Activated CD4-positive, alpha-beta T cell treated with anti-CD3 and anti-CD28 coated beads, Interleukin-2, amount 50 U/mL, for 24 hours (primary cell): ENCODE data around the gene PTPRU.

Experiments used
- DNase-seq, 2 donors: peaks; one replicate each; pipeline ENCODE4 v3.0.0-alpha.2; 2020; ENCODE audit warnings: low read depth in 1 of 2, low spot score in 1 of 2

The PTPRU gene

DNA sequence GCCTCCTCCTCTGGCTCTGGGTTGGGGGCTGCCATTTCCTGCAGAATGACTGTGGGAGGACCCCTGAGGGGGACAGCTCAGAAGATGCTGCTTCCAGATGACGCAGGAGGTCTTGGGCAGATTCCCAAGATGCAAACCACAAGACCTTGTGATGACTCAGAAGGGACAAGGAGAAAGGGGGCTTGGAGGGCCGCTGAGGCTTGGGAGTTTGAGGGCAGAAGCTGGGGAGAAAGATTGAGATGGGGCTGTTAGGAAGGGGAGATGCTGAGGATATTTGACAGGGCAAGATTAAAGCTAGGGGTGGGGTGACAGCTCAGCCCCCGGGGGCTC lies 7.5 kb downstream of the PTPRU start:
- DNase-seq, result no peak

DNA sequence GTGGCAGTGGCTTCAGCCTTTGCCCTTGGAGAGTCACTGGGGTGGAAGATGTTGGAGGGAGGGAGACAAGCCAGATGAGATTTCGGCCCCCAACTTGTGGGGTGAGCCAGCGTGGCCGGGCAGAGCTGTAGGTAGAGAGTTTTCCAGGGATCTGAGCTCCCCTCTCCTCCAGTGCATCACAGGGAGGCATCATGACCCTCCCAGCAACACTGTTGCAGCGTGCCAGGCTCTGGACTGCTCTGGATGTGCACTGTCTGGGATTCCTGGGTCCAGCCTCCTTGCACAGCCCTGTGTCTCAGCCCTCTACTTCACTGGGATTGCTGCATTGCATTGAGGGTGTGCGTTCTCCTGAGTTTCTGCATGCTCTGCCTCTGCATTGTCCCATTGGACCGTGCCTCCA lies 8.9 kb downstream of the PTPRU start:
- no peak for DNase-seq

DNA sequence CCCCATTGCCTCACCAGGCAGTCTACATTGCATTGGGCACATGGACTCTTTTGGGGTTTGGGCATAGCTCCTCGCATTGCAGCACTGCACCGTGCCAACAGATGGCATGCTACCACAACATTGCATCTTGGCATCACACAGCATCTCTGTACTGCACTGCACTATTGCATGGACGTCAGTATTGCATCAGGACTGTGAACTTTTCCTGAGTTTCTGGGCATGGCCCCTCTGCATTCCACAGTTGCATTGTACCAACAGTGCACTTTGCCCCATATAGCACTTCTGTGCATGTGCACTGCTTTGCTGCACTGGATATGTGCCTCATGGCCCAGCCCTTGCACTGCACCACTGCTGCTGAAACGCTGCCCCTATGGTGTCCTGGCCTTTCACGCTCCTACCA lies 9.6 kb downstream of the PTPRU start:
- DNase-seq, result no peak

DNA sequence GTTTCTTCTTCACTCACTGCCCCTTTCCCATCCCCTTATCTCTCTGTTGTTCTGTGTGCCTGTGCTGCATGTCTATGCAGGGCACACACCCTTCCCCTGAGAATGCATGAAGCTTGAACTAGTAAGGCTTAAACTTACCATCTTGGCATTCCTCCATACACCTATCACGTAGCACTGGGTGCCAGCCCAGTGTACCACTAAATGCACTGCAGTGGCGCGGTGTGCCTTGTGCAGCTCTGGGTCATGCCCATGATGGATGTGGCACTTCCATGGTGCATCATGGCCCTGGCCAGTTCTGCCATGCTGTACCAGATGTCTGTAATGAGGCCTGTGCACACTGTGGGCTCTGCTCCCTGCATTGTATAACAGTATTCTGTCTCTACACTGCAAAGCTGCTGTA lies 10.7 kb downstream of the PTPRU start:
- no peak for DNase-seq

DNA sequence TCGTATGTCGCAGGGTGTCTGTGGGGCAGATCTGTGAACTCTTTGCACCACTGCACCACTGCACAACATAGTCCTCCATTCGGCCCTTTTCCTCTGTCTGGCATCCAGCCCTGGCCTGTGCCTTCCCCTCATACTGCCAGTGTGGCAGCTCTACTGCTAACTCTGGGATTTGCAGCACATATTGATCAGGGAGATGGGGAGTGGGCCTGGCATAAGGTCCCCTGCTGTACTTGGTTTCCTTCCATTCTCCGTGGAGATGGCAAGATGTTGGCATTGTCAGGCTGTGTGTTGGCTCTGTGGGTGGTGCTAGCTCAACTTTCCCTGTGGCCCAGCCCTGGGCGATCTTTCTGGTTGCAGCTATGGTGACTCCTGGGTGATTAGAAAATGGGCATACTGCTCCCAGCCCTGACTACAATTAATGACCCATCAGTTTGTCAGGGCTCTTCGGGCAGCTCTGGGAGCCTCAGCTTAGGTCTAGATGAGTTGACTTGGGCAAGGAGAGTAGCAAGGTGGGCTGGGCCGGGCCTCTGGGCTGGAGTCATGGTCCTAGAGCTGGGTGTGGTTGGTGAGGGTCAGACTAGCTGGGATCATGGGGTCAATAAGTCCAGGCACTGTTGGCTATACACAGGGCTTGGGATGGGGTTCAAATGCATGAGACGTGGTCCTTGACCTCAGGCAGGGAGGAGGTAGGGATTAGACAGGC lies 11.4 kb downstream of the PTPRU start:
- DNase-seq, result no peak

DNA sequence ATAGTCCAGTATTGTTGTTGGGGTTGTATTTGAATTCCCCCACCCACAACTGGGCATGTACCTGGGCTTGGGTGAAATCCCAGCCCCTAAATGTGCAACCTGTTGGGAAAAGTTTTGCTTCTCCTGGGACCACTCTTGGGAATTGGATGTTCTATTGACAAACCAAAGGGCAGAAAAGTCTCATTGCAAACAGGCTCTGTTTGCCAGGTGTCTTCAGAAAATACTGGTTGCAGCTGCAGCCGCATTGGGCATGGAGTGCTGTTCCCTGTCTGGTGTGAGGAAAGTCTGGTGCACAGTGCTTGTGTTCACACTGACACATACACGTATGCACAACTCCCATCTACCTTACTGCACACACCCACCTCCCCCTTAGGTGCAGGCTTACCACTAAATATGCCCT lies 12.1 kb downstream of the PTPRU start:
- no peak for DNase-seq

DNA sequence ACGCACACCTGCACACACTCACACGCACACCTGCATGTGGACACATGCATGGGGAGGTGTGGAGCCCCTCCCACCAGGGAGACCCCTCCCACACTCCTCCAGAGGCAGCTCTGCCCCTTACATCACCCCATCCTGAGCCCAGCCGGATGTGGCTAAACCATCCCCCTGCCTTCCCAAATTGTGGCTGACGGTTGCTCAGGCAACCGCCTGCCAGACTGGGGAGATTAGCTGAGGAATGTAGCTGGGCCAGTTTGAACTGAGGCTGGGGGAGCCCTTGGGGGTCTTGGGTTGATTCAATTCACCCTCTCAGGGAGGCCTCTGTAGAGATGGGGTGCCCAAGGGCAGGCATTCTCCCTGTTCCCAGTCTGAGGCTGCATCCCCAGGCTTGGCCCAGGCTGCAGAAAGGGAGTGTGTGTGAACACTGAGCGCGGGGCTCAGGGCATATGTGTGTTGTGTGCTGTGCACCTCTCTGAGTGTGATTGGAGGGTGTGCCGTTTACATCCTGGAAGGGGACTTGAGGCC lies 12.9 kb downstream of the PTPRU start:
- DNase-seq, result no peak

DNA sequence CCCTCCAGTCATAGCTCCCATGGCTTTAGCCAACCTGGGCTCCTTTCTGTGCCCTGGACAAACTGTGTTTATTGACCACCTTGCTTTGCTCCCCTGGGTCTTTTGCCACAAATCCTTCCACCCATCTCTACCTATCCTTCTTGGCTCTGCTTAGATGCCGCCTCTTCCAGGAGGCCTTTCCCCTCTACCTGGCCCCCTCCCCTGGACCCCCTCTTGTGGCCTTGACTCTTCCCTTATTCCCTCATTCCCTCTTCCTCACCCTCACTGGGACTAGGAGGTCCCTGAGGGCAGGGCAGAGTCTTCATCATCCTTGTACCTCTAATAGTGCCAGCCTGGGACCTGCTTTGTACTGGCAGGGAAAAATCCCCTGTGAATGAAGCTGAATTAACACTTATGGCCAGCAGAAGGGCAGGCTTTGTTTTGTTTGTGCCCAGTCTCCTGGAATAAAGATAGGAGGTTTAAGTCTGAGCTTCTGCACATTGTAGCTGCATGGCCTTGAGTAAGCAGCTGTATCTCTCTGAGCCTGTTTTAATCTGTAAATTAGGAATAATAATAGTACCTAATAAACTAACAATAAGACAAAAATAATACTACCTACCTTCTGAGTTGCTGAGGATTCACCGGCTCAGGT lies 13.7 kb downstream of the PTPRU start:
- DNase-seq, result no peak

DNA sequence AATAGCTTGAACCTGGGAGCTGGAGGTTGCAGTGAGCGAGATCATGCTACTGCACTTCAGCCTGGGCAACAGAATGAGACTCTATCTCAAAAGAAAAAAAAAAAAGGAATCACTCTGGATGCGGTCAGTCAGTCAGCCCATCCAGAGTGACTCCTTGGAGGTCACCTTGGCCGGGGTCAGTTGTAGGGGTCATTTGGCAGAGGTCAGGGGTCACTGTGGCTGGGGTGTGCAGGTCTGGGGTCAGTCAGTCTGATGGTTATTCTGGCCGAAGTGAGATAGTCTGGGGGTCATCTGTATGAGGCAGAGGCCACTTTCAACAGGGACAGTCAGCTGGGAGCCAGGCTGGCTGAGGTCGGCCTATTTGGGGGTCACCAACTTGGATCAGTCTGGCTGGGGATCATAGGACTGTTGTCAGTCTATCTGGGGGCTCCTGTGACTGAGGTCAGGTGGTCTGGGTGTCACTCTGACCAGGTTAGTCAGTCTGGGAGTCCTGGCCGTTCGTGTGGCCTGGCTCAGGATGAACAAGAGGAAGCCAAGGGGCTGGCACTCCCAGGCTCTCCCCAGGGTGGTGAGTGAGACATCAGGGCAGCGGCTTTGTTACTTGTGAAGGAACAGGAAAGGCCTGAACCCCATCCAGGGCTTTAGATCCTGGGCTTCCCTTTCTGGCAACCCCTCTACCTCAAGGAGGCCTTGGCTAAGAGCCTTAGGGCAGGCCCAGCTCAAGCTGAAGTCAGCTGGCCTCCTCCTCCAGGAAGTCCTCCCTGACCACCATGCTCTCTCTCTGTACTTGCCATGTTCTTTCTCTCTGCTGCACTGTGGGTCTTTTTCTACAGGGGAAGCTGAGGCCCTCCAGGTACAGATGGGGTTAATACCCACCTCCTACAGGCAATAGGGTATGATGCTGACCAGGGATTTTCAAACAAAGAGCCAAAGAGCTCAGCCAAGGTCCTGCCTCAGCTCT lies 15.1 kb downstream of the PTPRU start:
- DNase-seq, result no peak

DNA sequence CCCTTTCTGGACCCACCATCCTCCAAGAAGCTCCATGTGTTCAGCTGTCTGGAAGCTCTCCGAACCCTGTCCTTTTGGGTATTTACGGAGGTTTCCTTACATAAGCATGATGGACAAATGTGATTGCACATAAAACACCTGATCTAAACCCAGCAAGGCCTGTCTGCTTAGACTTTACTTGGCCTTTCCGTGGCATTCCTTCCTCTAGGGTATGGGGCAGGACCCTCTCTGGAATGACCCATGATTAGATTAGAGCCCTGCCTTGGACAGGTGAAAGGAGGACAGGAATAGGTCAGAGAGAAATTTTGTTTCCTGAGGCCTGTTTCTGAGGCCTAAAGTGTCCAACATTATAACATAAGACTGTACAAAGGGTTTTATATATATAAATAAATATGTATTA lies 16.9 kb downstream of the PTPRU start:
- no peak for DNase-seq

DNA sequence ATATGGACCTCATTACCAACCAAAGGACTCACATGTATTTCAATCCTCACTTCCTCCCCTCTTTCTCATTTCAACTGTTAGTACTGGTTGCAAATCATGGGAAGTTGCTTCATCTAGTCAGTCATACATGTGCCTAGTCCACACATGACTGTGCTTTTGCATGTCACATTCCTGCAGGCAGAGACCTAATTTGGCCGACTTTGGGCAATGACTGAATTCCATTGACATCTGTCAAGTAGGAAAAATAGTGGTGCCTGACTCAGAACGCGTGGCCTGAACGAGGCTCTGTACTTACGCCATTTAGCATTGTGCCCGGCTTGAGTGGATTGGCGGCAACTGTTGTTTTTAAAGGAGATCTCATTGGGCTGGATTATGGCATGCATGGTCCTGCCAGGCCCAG lies 18.0 kb downstream of the PTPRU start:
- no peak for DNase-seq

DNA sequence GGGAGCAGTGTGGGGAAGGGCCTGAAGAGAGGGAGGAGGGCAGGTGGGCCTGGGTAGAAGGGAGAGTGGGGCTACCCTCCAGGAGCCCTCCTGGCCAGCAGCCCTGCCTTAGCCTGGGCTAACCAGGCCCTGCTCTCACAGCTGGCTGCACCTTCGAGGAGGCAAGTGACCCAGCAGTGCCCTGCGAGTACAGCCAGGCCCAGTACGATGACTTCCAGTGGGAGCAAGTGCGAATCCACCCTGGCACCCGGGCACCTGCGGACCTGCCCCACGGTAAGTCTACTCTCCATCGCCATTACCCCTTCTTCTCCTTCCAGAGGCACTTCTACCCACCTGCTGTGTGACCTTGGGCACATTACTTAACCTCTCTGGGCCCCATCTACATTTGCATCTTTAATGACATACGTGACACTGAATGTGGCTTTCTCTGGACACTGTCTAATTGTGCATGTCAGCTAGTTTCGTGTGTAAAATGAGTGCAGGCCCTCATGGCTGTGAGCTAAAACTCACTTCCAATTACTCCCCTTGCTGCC lies 18.9 kb downstream of the PTPRU start:
- DNase-seq, result no peak

DNA sequence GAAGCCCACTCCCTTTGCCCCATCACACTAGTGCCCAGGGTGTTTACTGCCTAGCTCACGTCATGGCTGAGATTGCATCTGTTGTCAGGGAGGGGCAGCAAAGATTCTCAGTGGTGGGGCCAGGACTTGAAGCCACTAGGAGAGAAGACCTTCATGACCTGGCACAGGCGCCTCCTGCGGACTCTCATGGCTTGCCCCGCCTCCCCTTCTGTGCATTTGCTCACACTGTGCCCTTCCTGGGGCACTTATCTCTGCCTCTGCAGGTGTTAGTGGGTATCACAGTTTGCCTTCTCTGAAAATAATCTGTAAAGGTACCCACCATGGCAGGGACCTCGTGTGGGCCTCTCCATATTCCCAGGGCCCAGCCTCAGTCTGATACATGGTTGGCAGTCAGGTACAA lies 20.1 kb downstream of the PTPRU start:
- no peak for DNase-seq

DNA sequence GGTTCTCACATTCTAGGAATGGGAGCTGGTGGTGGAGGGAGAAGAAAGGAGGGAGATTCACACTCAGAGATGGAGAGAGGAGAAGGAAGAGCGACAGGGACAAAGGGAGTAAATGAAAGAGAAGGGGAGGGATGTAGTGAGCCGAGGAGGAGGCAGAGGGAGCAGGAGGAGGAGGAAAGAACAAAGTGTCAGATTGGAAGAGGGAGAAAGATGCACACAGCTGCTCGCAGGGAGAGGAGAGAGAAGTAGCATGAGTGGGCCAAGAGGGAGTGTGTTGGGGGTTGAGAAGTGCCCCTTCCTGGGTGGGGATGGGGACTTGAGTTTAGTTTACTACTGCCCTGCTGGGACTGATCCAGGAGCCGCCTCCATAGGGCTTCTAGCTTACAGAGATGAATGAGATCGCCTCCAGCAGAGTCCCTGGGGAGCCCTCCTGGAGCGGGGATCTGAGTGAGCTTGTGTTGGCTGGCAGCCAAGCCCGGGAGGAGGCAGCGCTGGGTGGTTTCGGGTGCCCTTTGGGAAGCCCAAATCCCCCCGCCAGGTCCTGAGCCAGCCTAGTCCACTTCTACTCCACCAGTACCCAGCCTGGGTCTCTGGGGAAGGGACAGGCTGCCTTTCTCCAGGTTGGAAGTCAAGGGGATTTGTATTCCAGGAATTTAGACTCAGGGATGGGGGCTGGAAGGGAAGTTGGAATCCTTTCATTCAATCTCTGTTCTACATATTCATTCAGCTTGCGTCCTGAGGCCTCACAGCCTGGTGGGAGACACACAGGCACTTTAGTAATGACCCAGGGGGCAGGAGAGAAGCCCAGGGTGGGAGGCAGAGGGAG lies 20.9 kb downstream of the PTPRU start:
- no peak for DNase-seq

DNA sequence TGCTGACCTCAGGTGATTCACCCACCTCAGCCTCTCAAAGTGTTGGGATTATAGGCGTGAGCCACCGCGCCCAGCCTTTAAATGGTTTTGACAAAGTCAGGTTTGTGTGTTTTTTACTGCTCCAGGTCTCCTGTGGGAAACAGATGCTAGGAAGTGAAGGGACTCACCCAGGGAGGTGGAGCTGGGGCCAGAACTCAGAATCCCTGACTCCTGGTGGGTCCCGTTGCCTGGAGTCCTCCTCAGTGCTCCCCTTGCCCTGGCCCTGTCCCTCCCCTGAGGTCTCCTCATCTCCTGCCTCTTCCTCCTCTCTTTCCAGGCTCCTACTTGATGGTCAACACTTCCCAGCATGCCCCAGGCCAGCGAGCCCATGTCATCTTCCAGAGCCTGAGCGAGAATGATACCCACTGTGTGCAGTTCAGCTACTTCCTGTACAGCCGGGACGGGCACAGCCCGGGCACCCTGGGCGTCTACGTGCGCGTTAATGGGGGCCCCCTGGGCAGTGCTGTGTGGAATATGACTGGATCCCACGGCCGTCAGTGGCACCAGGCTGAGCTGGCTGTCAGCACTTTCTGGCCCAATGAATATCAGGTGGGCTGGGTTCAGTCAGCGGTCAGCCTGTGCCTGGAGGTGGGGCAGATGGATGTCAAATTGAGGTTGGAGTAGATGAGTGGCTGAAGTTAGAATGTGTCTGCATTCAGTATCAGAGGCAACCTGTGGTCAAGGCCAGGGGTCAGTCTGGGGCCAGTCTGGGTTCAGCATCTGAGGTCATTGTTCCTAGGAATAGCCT lies 22.1 kb downstream of the PTPRU start:
- DNase-seq, result no peak

DNA sequence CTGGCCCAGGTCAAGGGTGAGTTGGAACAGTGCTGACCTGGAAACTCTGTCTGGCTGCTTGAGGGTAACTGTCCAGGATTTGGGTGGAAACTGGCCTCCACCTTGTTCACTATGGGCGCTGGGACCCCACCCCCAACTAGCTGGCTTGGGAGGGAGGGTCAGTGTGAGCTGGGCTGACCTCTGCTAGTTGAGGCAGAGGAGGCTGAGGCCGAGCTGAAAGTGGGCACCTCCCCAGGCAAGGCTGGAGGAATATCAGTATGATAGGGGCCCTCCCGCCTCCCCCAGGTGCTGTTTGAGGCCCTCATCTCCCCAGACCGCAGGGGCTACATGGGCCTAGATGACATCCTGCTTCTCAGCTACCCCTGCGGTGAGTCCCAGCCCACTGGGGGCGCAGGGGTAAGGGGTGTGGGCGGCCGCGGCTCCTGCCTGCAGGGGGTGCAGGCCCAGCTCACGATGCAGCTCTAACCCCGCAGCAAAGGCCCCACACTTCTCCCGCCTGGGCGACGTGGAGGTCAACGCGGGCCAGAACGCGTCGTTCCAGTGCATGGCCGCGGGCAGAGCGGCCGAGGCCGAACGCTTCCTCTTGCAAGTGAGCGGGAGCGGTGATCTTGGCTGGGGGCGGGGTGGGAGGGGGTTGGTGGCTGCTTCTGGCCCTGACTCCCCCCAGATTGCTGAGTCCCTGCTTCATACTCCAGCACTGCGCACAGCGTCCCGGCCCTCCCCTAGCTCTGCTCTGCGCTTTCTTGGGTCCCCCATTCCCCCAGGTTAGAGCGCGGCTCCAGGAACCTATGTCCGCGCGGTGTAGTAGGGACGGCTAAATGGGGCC lies 22.9 kb downstream of the PTPRU start:
- no peak for DNase-seq

DNA sequence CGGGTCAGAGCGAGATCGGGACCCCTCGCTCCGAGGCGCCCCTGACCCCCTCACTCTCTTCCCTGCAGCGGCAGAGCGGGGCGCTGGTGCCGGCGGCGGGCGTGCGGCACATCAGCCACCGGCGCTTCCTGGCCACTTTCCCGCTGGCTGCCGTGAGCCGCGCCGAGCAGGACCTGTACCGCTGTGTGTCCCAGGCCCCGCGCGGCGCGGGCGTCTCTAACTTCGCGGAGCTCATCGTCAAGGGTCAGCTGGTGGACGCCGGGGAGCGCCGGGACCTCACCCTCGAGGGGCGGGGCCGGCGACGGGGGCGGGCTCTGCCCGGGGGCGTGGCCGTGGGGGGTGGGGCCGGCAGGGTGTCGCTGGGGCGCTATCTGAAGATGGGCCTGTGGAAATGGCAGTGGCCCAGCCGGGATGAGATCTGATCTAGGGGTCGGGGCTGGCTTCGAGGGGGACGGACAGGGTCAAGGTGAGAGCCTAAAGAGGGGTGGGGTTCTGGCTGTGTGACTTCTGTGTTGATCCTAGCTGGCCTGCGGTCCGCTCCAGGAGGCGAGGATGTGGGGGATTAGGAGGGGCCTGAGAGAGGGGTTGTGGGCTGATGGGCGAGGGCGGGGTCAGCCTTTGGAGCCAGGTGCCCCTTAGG lies 23.6 kb downstream of the PTPRU start:
- no peak for DNase-seq

DNA sequence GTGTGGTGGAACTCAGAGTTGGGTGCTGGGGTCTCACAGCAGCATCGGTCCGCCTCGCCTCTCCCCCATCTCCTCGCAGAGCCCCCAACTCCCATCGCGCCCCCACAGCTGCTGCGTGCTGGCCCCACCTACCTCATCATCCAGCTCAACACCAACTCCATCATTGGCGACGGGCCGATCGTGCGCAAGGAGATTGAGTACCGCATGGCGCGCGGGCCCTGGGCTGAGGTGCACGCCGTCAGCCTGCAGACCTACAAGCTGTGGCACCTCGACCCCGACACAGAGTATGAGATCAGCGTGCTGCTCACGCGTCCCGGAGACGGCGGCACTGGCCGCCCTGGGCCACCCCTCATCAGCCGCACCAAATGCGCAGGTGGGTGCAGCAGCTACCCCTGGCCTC lies 24.2 kb downstream of the PTPRU start:
- no peak for DNase-seq
